Measurements from ENCODE around the gene ARID5B. TPM values are rescaled to one million over a fixed set of nuclear protein-coding genes. Genes with fewer than 3 reads are reported as not detected.

Gene ARID5B
- polyA plus RNA-seq, 3 donors, result 1.00 to 2.5 (median 1.5) TPM

DNA sequence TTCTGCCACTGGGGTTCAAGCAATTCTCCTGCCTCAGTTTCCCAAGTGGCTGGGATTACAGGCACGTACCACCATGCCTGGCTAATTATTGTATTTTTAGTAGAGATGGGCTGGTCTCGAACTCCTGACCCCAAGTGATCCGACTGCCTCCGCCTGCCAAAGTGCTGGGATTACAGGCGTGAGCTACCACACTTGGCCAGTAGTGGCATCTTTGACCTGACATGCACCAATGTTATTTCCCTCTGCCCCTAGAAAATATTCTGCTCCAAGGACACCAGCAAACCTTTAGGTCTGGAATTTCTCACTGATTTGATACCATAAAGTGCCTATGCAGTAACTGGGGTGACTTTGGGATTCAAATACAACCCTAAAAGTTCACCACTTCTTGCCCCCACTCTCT, 179.4 kb downstream of the ARID5B start:
- H3K27ac ChIP-seq (ENCODE audit: low read depth in 1 of 2, low read length in 2 of 2), result peak overlapping the region in 1 of 2 donors; percentile 91
- 100% methylated on average over 3 of the region's 5 CpGs for WGBS (ENCODE audit: insufficient coverage)

DNA sequence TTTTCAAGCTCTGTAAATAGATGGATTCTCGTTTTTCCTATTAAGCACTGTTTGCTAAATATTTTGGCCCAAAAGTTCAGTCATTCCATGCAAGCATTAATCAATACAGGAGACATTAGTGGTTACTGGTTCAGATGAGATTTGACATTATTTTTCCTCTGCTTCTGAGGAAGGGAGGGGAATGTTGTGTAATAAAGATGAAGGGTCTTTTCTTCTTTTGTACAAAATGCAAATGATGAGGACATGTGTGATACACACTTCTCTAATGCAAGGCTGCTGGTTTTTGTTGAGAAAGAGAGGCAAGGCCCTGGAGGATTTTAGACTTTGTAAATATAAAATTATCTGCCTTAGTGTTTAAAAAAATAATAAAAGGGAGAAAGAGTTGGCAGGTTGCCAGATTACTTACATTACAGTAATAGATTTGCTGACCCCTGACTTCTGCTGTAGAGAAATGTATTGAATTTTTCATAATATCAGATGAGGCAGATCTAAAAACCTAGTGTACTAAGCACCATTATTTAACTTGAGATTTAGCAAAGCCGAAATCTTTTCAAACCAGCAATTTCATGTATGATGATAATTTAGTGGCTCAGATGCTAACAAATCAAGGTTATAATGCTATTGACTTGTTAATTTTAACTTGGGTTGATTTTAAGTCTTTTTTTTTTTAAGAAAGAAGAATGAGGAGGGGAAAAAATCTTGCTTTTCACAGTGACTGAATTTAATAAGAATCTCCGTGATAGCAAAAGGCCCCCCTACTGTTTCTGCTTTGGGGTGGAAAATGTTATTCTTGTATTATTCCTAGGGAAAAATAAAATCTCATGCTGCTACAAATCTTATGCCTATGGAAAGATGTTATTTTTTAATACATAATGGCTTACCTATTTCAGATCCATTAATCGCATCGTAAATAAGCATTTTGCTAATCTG, 180.1 kb downstream of the ARID5B start:
- Mint-ChIP-seq H3K27ac (peak overlapping the region; percentile 87 to 97 (median 92)), H3K36me3 (peaks cover 15 to 16% of the 10 kb centered on the region in 2 donors), H3K4me1 (peaks cover 34% of the 10 kb centered on the region), H3K4me3 (no peak overlapping the region), H3K27me3 (ENCODE audit: low read depth in 3 of 3) (peaks cover 0 to 2% (median 0%) of the 10 kb centered on the region in 3 donors), H3K9me3 (no peaks in the 10 kb centered on the region)
- no CpG with 5 or more reads among the region's 5 CpGs for WGBS (ENCODE audit: insufficient coverage)
- no peak for DNase-seq
- no peak overlapping the region for H3K4me2 ChIP-seq (replicated peaks; ENCODE audit: extremely low read depth, low read length, poor library complexity, severe bottlenecking)
- peaks cover 4 to 10% of the 10 kb centered on the region in 2 donors for H3K36me3 ChIP-seq (replicated peaks in 1 of 2; ENCODE audit: control insufficient read depth in 1 of 2, insufficient read depth in 2 of 2, low read length in 2 of 2)
- H3K27ac ChIP-seq (ENCODE audit: low read depth in 1 of 2, low read length in 2 of 2), result peak overlapping the region in 1 of 2 donors; percentile 91
- TF ChIP-seq, protein P1, sequence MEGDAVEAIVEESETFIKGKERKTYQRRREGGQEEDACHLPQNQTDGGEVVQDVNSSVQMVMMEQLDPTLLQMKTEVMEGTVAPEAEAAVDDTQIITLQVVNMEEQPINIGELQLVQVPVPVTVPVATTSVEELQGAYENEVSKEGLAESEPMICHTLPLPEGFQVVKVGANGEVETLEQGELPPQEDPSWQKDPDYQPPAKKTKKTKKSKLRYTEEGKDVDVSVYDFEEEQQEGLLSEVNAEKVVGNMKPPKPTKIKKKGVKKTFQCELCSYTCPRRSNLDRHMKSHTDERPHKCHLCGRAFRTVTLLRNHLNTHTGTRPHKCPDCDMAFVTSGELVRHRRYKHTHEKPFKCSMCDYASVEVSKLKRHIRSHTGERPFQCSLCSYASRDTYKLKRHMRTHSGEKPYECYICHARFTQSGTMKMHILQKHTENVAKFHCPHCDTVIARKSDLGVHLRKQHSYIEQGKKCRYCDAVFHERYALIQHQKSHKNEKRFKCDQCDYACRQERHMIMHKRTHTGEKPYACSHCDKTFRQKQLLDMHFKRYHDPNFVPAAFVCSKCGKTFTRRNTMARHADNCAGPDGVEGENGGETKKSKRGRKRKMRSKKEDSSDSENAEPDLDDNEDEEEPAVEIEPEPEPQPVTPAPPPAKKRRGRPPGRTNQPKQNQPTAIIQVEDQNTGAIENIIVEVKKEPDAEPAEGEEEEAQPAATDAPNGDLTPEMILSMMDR (IDR thresholded peaks at IDR 0.05), result no peak
- no peak overlapping the region for H3K9ac ChIP-seq (ENCODE audit: insufficient read depth, low read length, poor library complexity, severe bottlenecking)
- H3K27me3 ChIP-seq (ENCODE audit: control insufficient read depth in 2 of 2, insufficient read depth in 2 of 2, low read length in 2 of 2), result no peaks in the 10 kb centered on the region
- H3K79me2 ChIP-seq (ENCODE audit: insufficient read depth, low read length), result no peaks in the 10 kb centered on the region
- intact Hi-C loops (cut with micrococcal nuclease), result no loop called here
- no peak overlapping the region for H3K4me3 ChIP-seq (replicated peaks in 1 of 3; ENCODE audit: low read depth in 2 of 3, low read length in 3 of 3)
- H2AFZ ChIP-seq (ENCODE audit: insufficient read depth, low read depth, low read length, poor library complexity, severe bottlenecking), result no peak overlapping the region
- H3K9me3 ChIP-seq (replicated peaks in 1 of 2; ENCODE audit: control insufficient read depth in 1 of 2, insufficient read depth in 1 of 2, low read length in 2 of 2), result no peaks in the 10 kb centered on the region
- H3K4me1 ChIP-seq (ENCODE audit: control insufficient read depth in 1 of 2, insufficient read depth in 2 of 2, low read length in 2 of 2), result peaks cover 27 to 34% of the 10 kb centered on the region in 2 donors
- H4K20me1 ChIP-seq (ENCODE audit: insufficient read depth, low read length), result no peaks in the 10 kb centered on the region

More for the DNA sequence above, 179.4 kb downstream of the ARID5B start:
- Mint-ChIP-seq H3K4me1 (peaks cover 34% of the 10 kb centered on the region), H3K27ac (peak overlapping the region in 3 of 7 donors; percentile 54 to 92 (median 67)), H3K9me3 (no peaks in the 10 kb centered on the region), H3K36me3 (peaks cover 15% of the 10 kb centered on the region in 2 donors), H3K27me3 (ENCODE audit: low read depth in 3 of 3) (peaks cover 0 to 2% (median 0%) of the 10 kb centered on the region in 3 donors), H3K4me3 (no peak overlapping the region)
- H3K27me3 ChIP-seq (ENCODE audit: control insufficient read depth in 2 of 2, insufficient read depth in 2 of 2, low read length in 2 of 2), result no peaks in the 10 kb centered on the region
- H3K4me2 ChIP-seq (replicated peaks; ENCODE audit: extremely low read depth, low read length, poor library complexity, severe bottlenecking), result no peak overlapping the region
- no peaks in the 10 kb centered on the region for H3K9me3 ChIP-seq (replicated peaks in 1 of 2; ENCODE audit: control insufficient read depth in 1 of 2, insufficient read depth in 1 of 2, low read length in 2 of 2)
- H3K79me2 ChIP-seq (ENCODE audit: insufficient read depth, low read length), result no peaks in the 10 kb centered on the region
- H4K20me1 ChIP-seq (ENCODE audit: insufficient read depth, low read length), result no peaks in the 10 kb centered on the region
- peaks cover 27 to 34% of the 10 kb centered on the region in 2 donors for H3K4me1 ChIP-seq (ENCODE audit: control insufficient read depth in 1 of 2, insufficient read depth in 2 of 2, low read length in 2 of 2)
- no peak overlapping the region for H3K9ac ChIP-seq (ENCODE audit: insufficient read depth, low read length, poor library complexity, severe bottlenecking)
- intact Hi-C loops (cut with micrococcal nuclease), result no loop called here
- DNase-seq, result no peak
- H3K4me3 ChIP-seq (replicated peaks in 1 of 3; ENCODE audit: low read depth in 2 of 3, low read length in 3 of 3), result no peak overlapping the region
- TF ChIP-seq, protein P1 (IDR thresholded peaks at IDR 0.05), result no peak
- peaks cover 2 to 6% of the 10 kb centered on the region in 2 donors for H3K36me3 ChIP-seq (replicated peaks in 1 of 2; ENCODE audit: control insufficient read depth in 1 of 2, insufficient read depth in 2 of 2, low read length in 2 of 2)
- no peak overlapping the region for H2AFZ ChIP-seq (ENCODE audit: insufficient read depth, low read depth, low read length, poor library complexity, severe bottlenecking)
